Liver (tissue), 9 donors: ENCODE results near the gene BAHCC1. TPM values are rescaled to one million over a fixed set of nuclear protein-coding genes. Genes with fewer than 3 reads are reported as not detected.

Experiments
- DNase-seq: peaks from one replicate; pipeline ENCODE4 v3.0.0-alpha.2; 2017; ENCODE audit warnings: low spot score
- H3K27ac ChIP-seq, 2 donors: one replicate each; pipeline ENCODE4 v1.7.0; 2013; ENCODE audit warnings: inconsistent platforms in 2 of 2, low read length in 2 of 2, control low read depth in 1 of 2, low read depth in 1 of 2, mild to moderate bottlenecking in 1 of 2
- H3K27me3 ChIP-seq, 4 donors: one replicate each; pipeline versions ENCODE4 v1.6.1 to v1.7.0; 2013; ENCODE audit warnings: low read length in 3 of 4, inconsistent platforms in 1 of 4, mild to moderate bottlenecking in 1 of 4, moderate library complexity in 1 of 4; ENCODE audit not compliant: control insufficient read depth in 4 of 4, insufficient read depth in 4 of 4
- H3K36me3 ChIP-seq, 4 donors: one replicate each; pipeline versions ENCODE4 v1.6.1 to v1.7.0; 2013; ENCODE audit warnings: low read length in 3 of 4, mild to moderate bottlenecking in 3 of 4, low read depth in 1 of 4, moderate library complexity in 1 of 4; ENCODE audit not compliant: control insufficient read depth in 4 of 4, insufficient read depth in 3 of 4
- H3K4me1 ChIP-seq, 4 donors: one replicate each; pipeline versions ENCODE4 v1.6.1 to v1.7.0; 2013; ENCODE audit warnings: low read length in 3 of 4, mild to moderate bottlenecking in 3 of 4, moderate library complexity in 1 of 4; ENCODE audit not compliant: control insufficient read depth in 4 of 4, insufficient read depth in 4 of 4
- H3K4me3 ChIP-seq, 3 donors: one replicate each; pipeline versions ENCODE4 v1.6.1 to v1.7.0; 2013; ENCODE audit warnings: low read length in 3 of 3, control low read depth in 1 of 3, low read depth in 1 of 3, mild to moderate bottlenecking in 1 of 3
- H3K9ac ChIP-seq, 2 donors: one replicate each; pipeline ENCODE4 v1.7.0; 2013; ENCODE audit warnings: low read length in 2 of 2, mild to moderate bottlenecking in 2 of 2, moderate library complexity in 2 of 2, control low read depth in 1 of 2, low read depth in 1 of 2
- H3K9me3 ChIP-seq, 4 donors: one replicate each; pipeline versions ENCODE4 v1.6.1 to v1.7.0; 2013; ENCODE audit warnings: low read length in 3 of 4; ENCODE audit not compliant: control insufficient read depth in 4 of 4
- EGR1 ChIP-seq, 2 donors: IDR thresholded peaks; 2 replicates each; pipeline ENCODE4 v1.6.1; 2016 to 2018; ENCODE audit warnings: antibody characterized with exemption in 2 of 2, low read depth in 2 of 2
- FOXA1 ChIP-seq: IDR thresholded peaks from 2 replicates; pipeline ENCODE4 v1.6.1; 2016; ENCODE audit warnings: antibody characterized with exemption
- FOXA2 ChIP-seq: IDR thresholded peaks from 2 replicates; pipeline ENCODE4 v1.6.1; 2016; ENCODE audit warnings: antibody characterized with exemption
- GABPA ChIP-seq, 2 donors: IDR thresholded peaks in 1 of 2; conservative IDR thresholded peaks in 1 of 2; 2 replicates each; pipeline ENCODE4 v1.6.1; 2016; ENCODE audit warnings: antibody characterized with exemption in 2 of 2, mild to moderate bottlenecking in 1 of 2, moderate library complexity in 1 of 2
- HNF4A ChIP-seq, 2 donors: conservative IDR thresholded peaks; 2 replicates each; pipeline ENCODE4 v1.6.1; 2016; ENCODE audit warnings: antibody characterized with exemption in 2 of 2, mild to moderate bottlenecking in 2 of 2
- HNF4G ChIP-seq: IDR thresholded peaks from 2 replicates; pipeline ENCODE4 v1.6.1; 2016; ENCODE audit warnings: antibody characterized with exemption
- JUND ChIP-seq, 2 donors: IDR thresholded peaks; 2 replicates each; pipeline ENCODE4 v1.6.1; 2016; ENCODE audit warnings: antibody characterized with exemption in 2 of 2
- RAD21 ChIP-seq, 2 donors: IDR thresholded peaks; 2 replicates each; pipeline ENCODE4 v1.6.1; 2016; ENCODE audit warnings: antibody characterized with exemption in 2 of 2, mild to moderate bottlenecking in 2 of 2
- TAF1 ChIP-seq: conservative IDR thresholded peaks from 2 replicates; pipeline ENCODE4 v1.6.1; 2016; ENCODE audit warnings: antibody characterized with exemption, mild to moderate bottlenecking
- YY1 ChIP-seq: IDR thresholded peaks from 2 replicates; pipeline ENCODE4 v1.6.1; 2016; ENCODE audit warnings: antibody characterized with exemption, mild to moderate bottlenecking
- WGBS: extraction: QIAGEN DNeasy Blood & Tissue Kit; methylation state at CpG from one replicate; pipeline ENCODE4 v1.1.7; 2013; 5-methylcytosine and 5-hydroxymethylcytosine counted together
- polyA plus RNA-seq, 2 donors: library from polyadenylated mRNA; stranded (reverse) in 1 of 2; unstranded in 1 of 2; fragments of 200-250 nt in 1 of 2; fragments of >200 nt in 1 of 2; fragmentation: Nextera tagmentation in 1 of 2; extraction: Ambion mirVana in 1 of 2; gene quantifications; one replicate each; pipeline versions ENCODE4 v1.2.1 to v1.2.3, GENCODE V29; 2013 to 2015
- total RNA-seq, 2 donors: library from RNA; depleted of rRNA; stranded (reverse); fragments of >200 nt; gene quantifications; one replicate each; pipeline ENCODE4 v1.2.3, GENCODE V29; 2014
- TF ChIP-seq, protein P1 (sequence below): fragments of 150-350 bp; IDR thresholded peaks from 2 replicates; pipeline ENCODE4 v1.5.1; 2017; ENCODE audit warnings: improper control_type of control experiment, low read depth, low read length; ENCODE audit not compliant: missing input control
- TF ChIP-seq, protein P2 (sequence below): IDR thresholded peaks from 2 replicates; pipeline ENCODE4 v1.6.1; 2016; ENCODE audit warnings: antibody characterized with exemption
- TF ChIP-seq, protein P3 (sequence below): IDR thresholded peaks from 2 replicates; pipeline ENCODE4 v1.6.1; 2016; ENCODE audit warnings: antibody characterized with exemption
- TF ChIP-seq, protein P4 (sequence below): IDR thresholded peaks from 2 replicates; pipeline ENCODE4 v1.6.1; 2016; ENCODE audit warnings: antibody characterized with exemption, mild to moderate bottlenecking
- TF ChIP-seq, protein P5 (sequence below): IDR thresholded peaks from 2 replicates; pipeline ENCODE4 v1.6.1; 2016; ENCODE audit warnings: antibody characterized with exemption
- donor health status: healthy.
- donor health status: healthy.
- donor health status: healthy.
- donor health status: healthy.
- donor health status: healthy.

BAHCC1 gene
- total and polyA plus RNA-seq, 4 donors, result 0.76 to 3.9 (median 2.5) TPM

DNA sequence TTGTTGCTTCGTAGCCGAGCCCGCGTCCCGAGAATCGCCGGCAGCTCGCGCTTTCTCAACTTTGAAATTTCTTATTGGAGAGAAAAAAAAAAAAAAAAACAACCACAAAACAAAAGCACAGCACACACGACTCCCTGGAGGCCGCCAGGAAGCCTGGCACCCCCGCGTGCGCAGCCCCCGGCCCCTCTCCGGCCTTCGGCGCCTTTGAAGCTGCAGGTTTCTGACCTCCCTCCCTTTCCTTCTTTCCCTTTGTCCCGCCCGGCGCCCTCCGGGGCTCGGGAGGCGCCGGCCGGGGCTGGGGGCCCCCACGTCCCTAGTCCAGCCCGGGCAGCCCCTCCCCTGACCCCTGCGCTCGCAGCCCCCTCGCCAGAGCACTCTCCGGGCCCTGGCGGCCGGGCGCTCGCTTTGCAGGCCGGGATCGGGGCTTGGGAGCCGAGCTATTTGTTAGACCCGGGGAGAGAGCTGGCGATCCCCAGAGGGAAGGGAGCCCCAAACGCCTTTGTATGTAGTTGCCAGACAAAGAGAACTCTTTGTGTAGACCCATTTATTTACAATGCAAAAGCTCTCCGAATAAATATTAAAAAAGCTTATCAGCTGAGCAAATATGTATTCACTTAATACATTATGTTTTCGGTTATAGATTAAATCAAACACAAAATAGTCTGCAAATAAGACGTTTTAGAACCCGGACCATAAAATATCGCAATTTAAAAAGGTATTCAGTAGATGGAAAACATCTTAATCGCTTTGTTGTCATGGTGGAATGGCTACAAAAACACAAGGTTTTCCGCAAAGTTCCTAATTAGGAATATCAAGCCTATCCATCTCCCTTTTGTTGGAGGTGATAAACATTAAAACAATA lies 2.3 kb downstream of the BAHCC1 start:
- Histone ChIP-seq H3K36me3 (no peaks in the 10 kb centered on the region), H3K9me3 (no peaks in the 10 kb centered on the region), H3K27ac (peak overlapping the region; percentile 76 to 92), H3K27me3 (no peaks in the 10 kb centered on the region), H3K4me1 (peaks cover 11 to 48% (median 31%) of the 10 kb centered on the region in 4 donors), H3K9ac (peak overlapping the region; percentile 72 to 76), H3K4me3 (peak overlapping the region in 2 of 3 donors; percentile 60 to 64)
- DNase-seq, result no peak
- WGBS, result 5% methylated on average over 49 of the region's 49 CpGs
- TF ChIP-seq RAD21 (IDR thresholded peaks at IDR 0.05) (peak in 1 of 2 donors; percentile 6), FOXA2 (no peak)
- TF ChIP-seq, protein P1, sequence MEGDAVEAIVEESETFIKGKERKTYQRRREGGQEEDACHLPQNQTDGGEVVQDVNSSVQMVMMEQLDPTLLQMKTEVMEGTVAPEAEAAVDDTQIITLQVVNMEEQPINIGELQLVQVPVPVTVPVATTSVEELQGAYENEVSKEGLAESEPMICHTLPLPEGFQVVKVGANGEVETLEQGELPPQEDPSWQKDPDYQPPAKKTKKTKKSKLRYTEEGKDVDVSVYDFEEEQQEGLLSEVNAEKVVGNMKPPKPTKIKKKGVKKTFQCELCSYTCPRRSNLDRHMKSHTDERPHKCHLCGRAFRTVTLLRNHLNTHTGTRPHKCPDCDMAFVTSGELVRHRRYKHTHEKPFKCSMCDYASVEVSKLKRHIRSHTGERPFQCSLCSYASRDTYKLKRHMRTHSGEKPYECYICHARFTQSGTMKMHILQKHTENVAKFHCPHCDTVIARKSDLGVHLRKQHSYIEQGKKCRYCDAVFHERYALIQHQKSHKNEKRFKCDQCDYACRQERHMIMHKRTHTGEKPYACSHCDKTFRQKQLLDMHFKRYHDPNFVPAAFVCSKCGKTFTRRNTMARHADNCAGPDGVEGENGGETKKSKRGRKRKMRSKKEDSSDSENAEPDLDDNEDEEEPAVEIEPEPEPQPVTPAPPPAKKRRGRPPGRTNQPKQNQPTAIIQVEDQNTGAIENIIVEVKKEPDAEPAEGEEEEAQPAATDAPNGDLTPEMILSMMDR, result peak; percentile 17

DNA sequence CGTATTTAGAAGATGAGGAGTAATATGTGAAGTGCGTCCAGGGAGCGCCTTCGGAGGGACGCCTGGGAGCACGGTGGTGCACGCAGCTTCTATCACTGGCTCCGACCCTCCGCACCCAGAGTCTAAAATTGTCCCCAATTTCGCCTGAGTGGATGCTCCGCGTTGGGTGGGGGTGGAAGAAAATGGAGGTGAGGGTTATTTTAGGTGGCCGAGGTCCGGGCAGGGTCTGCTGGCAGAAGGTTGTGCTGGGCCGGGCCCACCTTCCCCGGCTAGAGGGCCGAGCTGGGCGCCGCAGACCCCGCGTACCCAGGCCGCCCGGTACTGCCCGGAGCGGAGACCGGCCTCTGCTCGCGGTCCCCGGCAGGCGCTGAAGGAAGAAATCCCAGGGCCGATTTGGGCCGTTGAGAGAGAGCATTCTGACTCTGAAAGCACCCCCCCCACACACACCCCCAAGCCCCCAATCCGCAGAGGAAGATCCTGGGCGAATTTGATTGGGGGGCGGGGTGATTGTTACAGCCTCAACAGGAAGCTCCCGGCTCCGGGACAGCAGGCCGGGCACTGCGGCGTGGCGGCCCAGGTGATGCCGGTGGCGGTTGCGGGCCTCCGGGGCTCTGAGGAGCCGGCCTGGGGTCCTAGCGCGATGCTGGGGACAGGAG lies 3.0 kb downstream of the BAHCC1 start:
- H3K27me3 ChIP-seq, result no peaks in the 10 kb centered on the region
- H3K9me3 ChIP-seq, result no peaks in the 10 kb centered on the region
- H3K4me3 ChIP-seq, result peak overlapping the region in 1 of 3 donors; percentile 94
- DNase-seq, result no peak
- WGBS, result 48% methylated on average over 48 of the region's 48 CpGs
- peak overlapping the region in 1 of 2 donors; percentile 72 for H3K9ac ChIP-seq
- H3K36me3 ChIP-seq, result no peaks in the 10 kb centered on the region
- H3K4me1 ChIP-seq, result peaks cover 11 to 43% (median 29%) of the 10 kb centered on the region in 4 donors
- no peak for TF ChIP-seq HNF4A (conservative IDR thresholded peaks at IDR 0.05)
- TF ChIP-seq FOXA2, result no peak
- TF ChIP-seq EGR1 (IDR thresholded peaks at IDR 0.05; ENCODE audit: low read depth in 2 of 2), result no peak
- no peak for TF ChIP-seq YY1
- TF ChIP-seq, protein P2, sequence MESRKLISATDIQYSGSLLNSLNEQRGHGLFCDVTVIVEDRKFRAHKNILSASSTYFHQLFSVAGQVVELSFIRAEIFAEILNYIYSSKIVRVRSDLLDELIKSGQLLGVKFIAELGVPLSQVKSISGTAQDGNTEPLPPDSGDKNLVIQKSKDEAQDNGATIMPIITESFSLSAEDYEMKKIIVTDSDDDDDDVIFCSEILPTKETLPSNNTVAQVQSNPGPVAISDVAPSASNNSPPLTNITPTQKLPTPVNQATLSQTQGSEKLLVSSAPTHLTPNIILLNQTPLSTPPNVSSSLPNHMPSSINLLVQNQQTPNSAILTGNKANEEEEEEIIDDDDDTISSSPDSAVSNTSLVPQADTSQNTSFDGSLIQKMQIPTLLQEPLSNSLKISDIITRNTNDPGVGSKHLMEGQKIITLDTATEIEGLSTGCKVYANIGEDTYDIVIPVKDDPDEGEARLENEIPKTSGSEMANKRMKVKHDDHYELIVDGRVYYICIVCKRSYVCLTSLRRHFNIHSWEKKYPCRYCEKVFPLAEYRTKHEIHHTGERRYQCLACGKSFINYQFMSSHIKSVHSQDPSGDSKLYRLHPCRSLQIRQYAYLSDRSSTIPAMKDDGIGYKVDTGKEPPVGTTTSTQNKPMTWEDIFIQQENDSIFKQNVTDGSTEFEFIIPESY, result no peak
- TF ChIP-seq TAF1, result no peak
- H3K27ac ChIP-seq, result peak overlapping the region in 1 of 2 donors; percentile 92

DNA sequence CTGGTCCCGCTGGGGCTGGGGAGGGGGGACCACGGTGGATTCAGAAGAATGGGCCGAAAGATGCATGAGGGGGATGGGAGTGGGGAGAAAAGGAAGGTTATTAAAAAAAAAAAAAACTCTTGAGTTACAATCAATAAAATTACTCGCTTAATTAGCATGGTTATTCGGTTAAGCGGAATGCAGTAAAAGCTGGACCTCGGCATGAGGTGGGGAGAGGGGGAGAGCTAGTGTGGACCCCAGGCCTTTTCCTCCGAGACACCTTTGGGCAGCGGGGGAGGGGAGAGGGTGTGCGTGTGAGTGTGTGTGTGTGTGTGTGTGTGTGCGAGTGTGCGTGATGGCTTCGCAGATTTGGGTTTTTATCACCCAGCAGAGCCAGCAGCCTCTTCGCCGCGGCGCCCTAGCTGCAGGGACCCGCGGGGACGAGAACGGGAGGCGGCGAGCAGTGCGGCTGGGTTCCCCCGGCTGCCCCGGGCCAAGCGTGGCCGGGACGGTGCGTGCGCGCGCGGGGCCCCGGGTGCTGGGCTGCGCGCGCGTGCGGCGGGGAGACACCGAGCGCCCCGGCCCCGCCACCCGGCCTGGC lies 3.7 kb downstream of the BAHCC1 start:
- TF ChIP-seq, protein P3, sequence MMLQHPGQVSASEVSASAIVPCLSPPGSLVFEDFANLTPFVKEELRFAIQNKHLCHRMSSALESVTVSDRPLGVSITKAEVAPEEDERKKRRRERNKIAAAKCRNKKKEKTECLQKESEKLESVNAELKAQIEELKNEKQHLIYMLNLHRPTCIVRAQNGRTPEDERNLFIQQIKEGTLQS, result no peak
- no peak for TF ChIP-seq HNF4A (conservative IDR thresholded peaks at IDR 0.05)
- TF ChIP-seq FOXA1, result no peak
- TF ChIP-seq TAF1, result no peak
- TF ChIP-seq, protein P4, sequence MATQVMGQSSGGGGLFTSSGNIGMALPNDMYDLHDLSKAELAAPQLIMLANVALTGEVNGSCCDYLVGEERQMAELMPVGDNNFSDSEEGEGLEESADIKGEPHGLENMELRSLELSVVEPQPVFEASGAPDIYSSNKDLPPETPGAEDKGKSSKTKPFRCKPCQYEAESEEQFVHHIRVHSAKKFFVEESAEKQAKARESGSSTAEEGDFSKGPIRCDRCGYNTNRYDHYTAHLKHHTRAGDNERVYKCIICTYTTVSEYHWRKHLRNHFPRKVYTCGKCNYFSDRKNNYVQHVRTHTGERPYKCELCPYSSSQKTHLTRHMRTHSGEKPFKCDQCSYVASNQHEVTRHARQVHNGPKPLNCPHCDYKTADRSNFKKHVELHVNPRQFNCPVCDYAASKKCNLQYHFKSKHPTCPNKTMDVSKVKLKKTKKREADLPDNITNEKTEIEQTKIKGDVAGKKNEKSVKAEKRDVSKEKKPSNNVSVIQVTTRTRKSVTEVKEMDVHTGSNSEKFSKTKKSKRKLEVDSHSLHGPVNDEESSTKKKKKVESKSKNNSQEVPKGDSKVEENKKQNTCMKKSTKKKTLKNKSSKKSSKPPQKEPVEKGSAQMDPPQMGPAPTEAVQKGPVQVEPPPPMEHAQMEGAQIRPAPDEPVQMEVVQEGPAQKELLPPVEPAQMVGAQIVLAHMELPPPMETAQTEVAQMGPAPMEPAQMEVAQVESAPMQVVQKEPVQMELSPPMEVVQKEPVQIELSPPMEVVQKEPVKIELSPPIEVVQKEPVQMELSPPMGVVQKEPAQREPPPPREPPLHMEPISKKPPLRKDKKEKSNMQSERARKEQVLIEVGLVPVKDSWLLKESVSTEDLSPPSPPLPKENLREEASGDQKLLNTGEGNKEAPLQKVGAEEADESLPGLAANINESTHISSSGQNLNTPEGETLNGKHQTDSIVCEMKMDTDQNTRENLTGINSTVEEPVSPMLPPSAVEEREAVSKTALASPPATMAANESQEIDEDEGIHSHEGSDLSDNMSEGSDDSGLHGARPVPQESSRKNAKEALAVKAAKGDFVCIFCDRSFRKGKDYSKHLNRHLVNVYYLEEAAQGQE, result no peak
- no peak for TF ChIP-seq FOXA2
- no peak for TF ChIP-seq GABPA (IDR thresholded peaks at IDR 0.05 in 1 of 2, conservative IDR thresholded peaks at IDR 0.05 in 1 of 2)
- TF ChIP-seq JUND (IDR thresholded peaks at IDR 0.05), result no peak
- TF ChIP-seq, protein P5, sequence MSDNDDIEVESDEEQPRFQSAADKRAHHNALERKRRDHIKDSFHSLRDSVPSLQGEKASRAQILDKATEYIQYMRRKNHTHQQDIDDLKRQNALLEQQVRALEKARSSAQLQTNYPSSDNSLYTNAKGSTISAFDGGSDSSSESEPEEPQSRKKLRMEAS, result no peak
- no peak for TF ChIP-seq EGR1 (IDR thresholded peaks at IDR 0.05; ENCODE audit: low read depth in 2 of 2)
- TF ChIP-seq HNF4G, result no peak
- H3K4me3 ChIP-seq, result peak overlapping the region in 2 of 3 donors; percentile 62 to 94
- no peak overlapping the region for H3K9ac ChIP-seq
- H3K36me3 ChIP-seq, result no peaks in the 10 kb centered on the region
- 3% methylated on average over 46 of the region's 46 CpGs for WGBS
- no peaks in the 10 kb centered on the region for H3K27me3 ChIP-seq
- H3K4me1 ChIP-seq, result peaks cover 11 to 43% (median 29%) of the 10 kb centered on the region in 4 donors
- no peaks in the 10 kb centered on the region for H3K9me3 ChIP-seq
- no peak for DNase-seq
- peak overlapping the region in 1 of 2 donors; percentile 60 for H3K27ac ChIP-seq
